H9 (cell line): ENCODE results near the gene MAPK8IP2. TPM values are rescaled to one million over a fixed set of nuclear protein-coding genes. Genes with fewer than 3 reads are reported as not detected.

Experiments
- DNase-seq: peaks from one replicate; pipeline ENCODE4 v3.0.0-alpha.2; 2017
- H2AFZ ChIP-seq: one replicate; pipeline ENCODE4 v1.6.1; 2013; ENCODE audit warnings: mild to moderate bottlenecking, low read length, control low read depth, moderate library complexity
- H2AK5ac ChIP-seq: 2 replicates; pipeline ENCODE4 v1.6.1; 2013; ENCODE audit warnings: low read length, control low read depth, mixed read lengths; ENCODE audit not compliant: insufficient read length
- H2BK120ac ChIP-seq: one replicate; pipeline ENCODE4 v1.6.1; 2013; ENCODE audit warnings: low read depth, mild to moderate bottlenecking, low read length, control low read depth, inconsistent platforms; ENCODE audit not compliant: poor library complexity, severe bottlenecking
- H2BK12ac ChIP-seq: 2 replicates; pipeline ENCODE4 v1.6.1; 2013; ENCODE audit warnings: low read length, control low read depth, mixed read lengths, low read depth; ENCODE audit not compliant: insufficient read length
- H2BK15ac ChIP-seq: 2 replicates; pipeline ENCODE4 v1.6.1; 2013; ENCODE audit warnings: low read depth, low read length, control low read depth
- H2BK20ac ChIP-seq: one replicate; pipeline ENCODE4 v1.6.1; 2013; ENCODE audit warnings: low read depth, mild to moderate bottlenecking, low read length, control low read depth, inconsistent platforms; ENCODE audit not compliant: poor library complexity, severe bottlenecking
- H2BK5ac ChIP-seq: 2 replicates; pipeline ENCODE4 v1.6.1; 2013; ENCODE audit warnings: low read length, control low read depth, mixed read lengths; ENCODE audit not compliant: insufficient read length
- H3K14ac ChIP-seq: 2 replicates; pipeline ENCODE4 v1.6.1; 2013; ENCODE audit warnings: low read length, control low read depth; ENCODE audit not compliant: insufficient read depth
- H3K18ac ChIP-seq: 2 replicates; pipeline ENCODE4 v1.6.1; 2013; ENCODE audit warnings: low read depth, mild to moderate bottlenecking, mixed read lengths, low read length, control low read depth; ENCODE audit not compliant: insufficient read length
- H3K23ac ChIP-seq: 2 replicates; pipeline ENCODE4 v1.6.1; 2013; ENCODE audit warnings: low read length, control low read depth, mixed read lengths, low read depth; ENCODE audit not compliant: insufficient read length
- H3K23me2 ChIP-seq: 2 replicates; pipeline ENCODE4 v1.6.1; 2013; ENCODE audit warnings: low read depth, mild to moderate bottlenecking, mixed read lengths, low read length, control low read depth; ENCODE audit not compliant: insufficient read length, poor library complexity, severe bottlenecking
- H3K27ac ChIP-seq: 2 replicates; pipeline ENCODE4 v1.5.1; 2013; ENCODE audit warnings: low read length, control low read depth, mixed read lengths, low read depth; ENCODE audit not compliant: insufficient read length
- H3K27me3 ChIP-seq: 2 replicates; pipeline ENCODE4 v1.6.1; 2013; ENCODE audit warnings: low read length, control low read depth, inconsistent platforms; ENCODE audit not compliant: insufficient read depth
- H3K4ac ChIP-seq: 2 replicates; pipeline ENCODE4 v1.6.1; 2013; ENCODE audit warnings: low read depth, mild to moderate bottlenecking, control low read depth, inconsistent platforms, low read length, moderate library complexity
- H3K4me1 ChIP-seq: 2 replicates; pipeline ENCODE4 v1.6.1; 2013; ENCODE audit warnings: low read length, control low read depth, inconsistent platforms; ENCODE audit not compliant: insufficient read depth
- H3K4me2 ChIP-seq: 2 replicates; pipeline ENCODE4 v1.6.1; 2013; ENCODE audit warnings: low read length, control low read depth, mixed read lengths; ENCODE audit not compliant: insufficient read length, insufficient read depth
- H3K56ac ChIP-seq: 2 replicates; pipeline ENCODE4 v1.6.1; 2013; ENCODE audit warnings: low read depth, mild to moderate bottlenecking, mixed read lengths, low read length, control low read depth; ENCODE audit not compliant: insufficient read length
- H3K79me1 ChIP-seq: 2 replicates; pipeline ENCODE4 v1.6.1; 2013; ENCODE audit warnings: low read depth, mild to moderate bottlenecking, moderate library complexity, low read length, control low read depth, inconsistent platforms; ENCODE audit not compliant: insufficient read depth, poor library complexity, severe bottlenecking
- H3K79me2 ChIP-seq: 2 replicates; pipeline ENCODE4 v1.6.1; 2013; ENCODE audit warnings: low read length, control low read depth, inconsistent platforms; ENCODE audit not compliant: insufficient read depth
- H3K9ac ChIP-seq: 2 replicates; pipeline ENCODE4 v1.6.1; 2013; ENCODE audit warnings: low read length, control low read depth, mixed read lengths; ENCODE audit not compliant: insufficient read length; ENCODE audit errors: extremely low read depth
- H3K9me3 ChIP-seq: one replicate; pipeline ENCODE4 v1.6.1; 2013; ENCODE audit warnings: low read depth, low read length, inconsistent platforms; ENCODE audit not compliant: control insufficient read depth
- H3T11ph ChIP-seq: one replicate; pipeline ENCODE4 v1.6.1; 2013; ENCODE audit warnings: mild to moderate bottlenecking, low read length, control low read depth, inconsistent platforms
- H4K20me1 ChIP-seq: one replicate; pipeline ENCODE4 v1.6.1; 2013; ENCODE audit not compliant: control insufficient read depth, insufficient read length, insufficient read depth
- H4K5ac ChIP-seq: 2 replicates; pipeline ENCODE4 v1.6.1; 2013; ENCODE audit warnings: low read depth, mild to moderate bottlenecking, mixed read lengths, low read length, control low read depth; ENCODE audit not compliant: insufficient read length
- H4K8ac ChIP-seq: replicated peaks from 2 replicates; pipeline ENCODE4 v1.6.1; 2013; ENCODE audit warnings: low read length, control low read depth, mixed read lengths, low read depth; ENCODE audit not compliant: insufficient read length
- H4K91ac ChIP-seq: 2 replicates; pipeline ENCODE4 v1.6.1; 2013; ENCODE audit warnings: low read depth, mild to moderate bottlenecking, moderate library complexity, mixed read lengths, low read length, control low read depth; ENCODE audit not compliant: insufficient read length
- H3K27ac Mint-ChIP-seq, 3 experiments: 2 replicates in 2 of 3; 3 replicates in 1 of 3; pipeline ENCODE4 v1.8.0; 2020 to 2021; ENCODE audit warnings: mixed read lengths in 3 of 3, mild to moderate bottlenecking in 1 of 3, moderate library complexity in 1 of 3
- H3K27me3 Mint-ChIP-seq: 2 replicates; pipeline ENCODE4 v1.8.0; 2021; ENCODE audit warnings: low read depth, mild to moderate bottlenecking, moderate library complexity, mixed read lengths
- H3K36me3 Mint-ChIP-seq, 3 experiments: 2 replicates in 2 of 3; 3 replicates in 1 of 3; pipeline ENCODE4 v1.8.0; 2020 to 2021; ENCODE audit warnings: low read depth in 3 of 3, mixed read lengths in 3 of 3; ENCODE audit not compliant: insufficient read depth in 1 of 3
- H3K4me1 Mint-ChIP-seq, 2 experiments: 2 replicates each; pipeline ENCODE4 v1.8.0; 2020; ENCODE audit warnings: mixed read lengths in 2 of 2
- H3K4me3 Mint-ChIP-seq, 2 experiments: 2 replicates in 1 of 2; 3 replicates in 1 of 2; pipeline ENCODE4 v1.8.0; 2020 to 2021; ENCODE audit warnings: mild to moderate bottlenecking in 2 of 2, mixed read lengths in 2 of 2, moderate library complexity in 1 of 2
- H3K9me3 Mint-ChIP-seq, 2 experiments: 2 replicates in 1 of 2; 3 replicates in 1 of 2; pipeline ENCODE4 v1.8.0; 2020; ENCODE audit warnings: mild to moderate bottlenecking in 2 of 2, mixed read lengths in 2 of 2, moderate library complexity in 1 of 2
- CTCF ChIP-seq: fragments of 200-600 bp; sonication (generic); conservative IDR thresholded peaks from 3 replicates; pipeline ENCODE4 v1.8.0; 2021; ENCODE audit warnings: antibody characterized with exemption, mild to moderate bottlenecking
- WGBS: extraction: QIAGEN DNeasy Blood & Tissue Kit; methylation state at CpG from one replicate; pipeline ENCODE4 v1.1.7; 2013; ENCODE audit warnings: missing lambda C conversion rate, low lambda C conversion rate, mixed read lengths; ENCODE audit not compliant: insufficient read length; ENCODE audit errors: extremely low coverage; 5-methylcytosine and 5-hydroxymethylcytosine counted together
- total RNA-seq: library from RNA; stranded (reverse); gene quantifications from 2 replicates; pipeline ENCODE4 v1.2.1, GENCODE V29; 2021

Gene MAPK8IP2
- total RNA-seq, 1 experiment from 2014 or later: 5.7 TPM

GRCh38 chr22:50611341-50612060 lies 10.9 kb downstream of the MAPK8IP2 start:
- H3K23ac ChIP-seq: no peak overlapping the region
- no peak overlapping the region for H3K4ac ChIP-seq
- no peaks in the 10 kb centered on the region for H3K79me2 ChIP-seq
- no peak overlapping the region for H3K27ac ChIP-seq
- H4K91ac ChIP-seq: no peak overlapping the region
- no peak overlapping the region for H2AFZ ChIP-seq
- H2AK5ac ChIP-seq: no peak overlapping the region
- peaks cover 5% of the 10 kb centered on the region for H3K23me2 ChIP-seq
- no peaks in the 10 kb centered on the region for H3K9me3 ChIP-seq
- no peak overlapping the region for H3K9ac ChIP-seq
- no peak overlapping the region for H4K8ac ChIP-seq
- H2BK20ac ChIP-seq: no peak overlapping the region
- Mint-ChIP-seq H3K27me3 (peaks cover 41% of the 10 kb centered on the region), H3K36me3 (no peaks in the 10 kb centered on the region; a peak in 2 of 7 replicates), H3K4me1 (peaks cover 10 to 16% of the 10 kb centered on the region in 2 experiments), H3K4me3 (no peak overlapping the region), H3K27ac (no peak overlapping the region), H3K9me3 (peaks cover 0 to 3% of the 10 kb centered on the region in 2 experiments; a peak in 1 of 5 replicates)
- no peak overlapping the region for H2BK120ac ChIP-seq
- no peak overlapping the region for H3K56ac ChIP-seq
- H3K18ac ChIP-seq: no peak overlapping the region
- no peaks in the 10 kb centered on the region for H4K20me1 ChIP-seq
- no CpG with 5 or more reads among the region's 26 CpGs for WGBS
- H2BK15ac ChIP-seq: no peak overlapping the region
- no peaks in the 10 kb centered on the region for H3K27me3 ChIP-seq
- no peak for DNase-seq
- no peak overlapping the region for H2BK5ac ChIP-seq
- no peak overlapping the region for H4K5ac ChIP-seq
- TF ChIP-seq CTCF: no peak
- H2BK12ac ChIP-seq: no peak overlapping the region
- no peaks in the 10 kb centered on the region for H3K79me1 ChIP-seq
- H3K14ac ChIP-seq: no peak overlapping the region
- H3K4me2 ChIP-seq: no peak overlapping the region
- peaks cover 3% of the 10 kb centered on the region; the same call in 1 of the 2 replicates for H3K4me1 ChIP-seq
- no peak overlapping the region for H3T11ph ChIP-seq
